Upper lobe of right lung (tissue), 1 donor: Measurements from ENCODE around the gene EPB41L1. TPM values are rescaled to one million over a fixed set of nuclear protein-coding genes. Genes with fewer than 3 reads are reported as not detected.

Source experiments
- ATAC-seq: fragments of 200-7000 bp; cut with Tn5 transposase; one replicate; pipeline ENCODE4 v1.9.1; 2020; ENCODE audit warnings: mild to moderate bottlenecking, moderate library complexity
- DNase-seq: peaks from one replicate; pipeline ENCODE4 v3.0.0-alpha.2; 2020
- H3K27ac ChIP-seq: fragments of 200-600 bp; one replicate; pipeline ENCODE4 v1.8.0; 2022
- H3K27me3 ChIP-seq: fragments of 200-600 bp; one replicate; pipeline ENCODE4 v1.8.0; 2022; ENCODE audit warnings: mild to moderate bottlenecking
- H3K36me3 ChIP-seq: fragments of 200-600 bp; one replicate; pipeline ENCODE4 v1.8.0; 2022
- H3K4me1 ChIP-seq: fragments of 200-600 bp; one replicate; pipeline ENCODE4 v1.8.0; 2022
- H3K4me3 ChIP-seq: fragments of 200-600 bp; one replicate; pipeline ENCODE4 v1.8.0; 2022; ENCODE audit warnings: mild to moderate bottlenecking
- H3K9me3 ChIP-seq: fragments of 200-600 bp; one replicate; pipeline ENCODE4 v1.8.0; 2022
- intact Hi-C: fragments of 100-400 bp; cut with DNase I; formaldehyde crosslinking; loops from one replicate; pipeline ENCODE4 v1.11.0; 2022
- total RNA-seq: library from RNA; stranded (reverse); fragmentation: NEBNext Ultra II Directional; extraction: Animal tissue kit (Norgen Biotek cat#: 25700); gene quantifications from one replicate; pipeline ENCODE4 v1.2.1, GENCODE V29; 2021
- TF ChIP-seq, protein P1 (sequence below): fragments of 200-600 bp; IDR thresholded peaks from one replicate; pipeline ENCODE4 v1.8.0; 2022; ENCODE audit warnings: antibody characterized with exemption
- donor health status: DM: no; HTN: yes; CAD: no; lungs with severe emphysema.

EPB41L1 gene
- total RNA-seq, 1 donor from 2014 or later, result 61.4 TPM

DNA sequence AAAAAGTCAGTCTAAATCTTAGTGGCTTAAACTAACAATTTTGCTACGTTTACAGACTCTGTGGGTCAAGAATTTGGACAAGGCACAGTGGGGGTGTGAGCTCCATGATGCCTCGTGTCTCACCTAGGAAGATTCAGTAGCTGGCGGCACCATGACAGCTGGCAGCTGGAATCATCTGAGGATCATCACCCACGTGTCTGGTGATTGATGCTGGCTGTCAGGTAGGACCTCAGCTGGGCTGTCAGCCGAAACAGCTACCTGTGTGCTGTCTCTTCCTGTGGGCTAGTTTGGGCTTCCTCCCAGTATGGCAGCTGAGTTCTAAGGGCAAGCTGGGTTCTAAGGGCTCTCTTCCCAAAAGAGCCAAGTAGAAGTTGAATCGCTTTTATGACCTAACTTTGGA is 125.2 kb downstream of the EPB41L1 start:
- H3K9me3 ChIP-seq, result no peaks in the 10 kb centered on the region
- peaks cover 9% of the 10 kb centered on the region for H3K27me3 ChIP-seq
- ATAC-seq (no peak), DNase-seq (peak; percentile 20)
- H3K4me3 ChIP-seq, result no peak overlapping the region
- H3K27ac ChIP-seq, result no peak overlapping the region
- intact Hi-C loops, result no loop called here
- H3K36me3 ChIP-seq, result no peaks in the 10 kb centered on the region
- TF ChIP-seq, protein P1, sequence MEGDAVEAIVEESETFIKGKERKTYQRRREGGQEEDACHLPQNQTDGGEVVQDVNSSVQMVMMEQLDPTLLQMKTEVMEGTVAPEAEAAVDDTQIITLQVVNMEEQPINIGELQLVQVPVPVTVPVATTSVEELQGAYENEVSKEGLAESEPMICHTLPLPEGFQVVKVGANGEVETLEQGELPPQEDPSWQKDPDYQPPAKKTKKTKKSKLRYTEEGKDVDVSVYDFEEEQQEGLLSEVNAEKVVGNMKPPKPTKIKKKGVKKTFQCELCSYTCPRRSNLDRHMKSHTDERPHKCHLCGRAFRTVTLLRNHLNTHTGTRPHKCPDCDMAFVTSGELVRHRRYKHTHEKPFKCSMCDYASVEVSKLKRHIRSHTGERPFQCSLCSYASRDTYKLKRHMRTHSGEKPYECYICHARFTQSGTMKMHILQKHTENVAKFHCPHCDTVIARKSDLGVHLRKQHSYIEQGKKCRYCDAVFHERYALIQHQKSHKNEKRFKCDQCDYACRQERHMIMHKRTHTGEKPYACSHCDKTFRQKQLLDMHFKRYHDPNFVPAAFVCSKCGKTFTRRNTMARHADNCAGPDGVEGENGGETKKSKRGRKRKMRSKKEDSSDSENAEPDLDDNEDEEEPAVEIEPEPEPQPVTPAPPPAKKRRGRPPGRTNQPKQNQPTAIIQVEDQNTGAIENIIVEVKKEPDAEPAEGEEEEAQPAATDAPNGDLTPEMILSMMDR, result no peak
- no peaks in the 10 kb centered on the region for H3K4me1 ChIP-seq

DNA sequence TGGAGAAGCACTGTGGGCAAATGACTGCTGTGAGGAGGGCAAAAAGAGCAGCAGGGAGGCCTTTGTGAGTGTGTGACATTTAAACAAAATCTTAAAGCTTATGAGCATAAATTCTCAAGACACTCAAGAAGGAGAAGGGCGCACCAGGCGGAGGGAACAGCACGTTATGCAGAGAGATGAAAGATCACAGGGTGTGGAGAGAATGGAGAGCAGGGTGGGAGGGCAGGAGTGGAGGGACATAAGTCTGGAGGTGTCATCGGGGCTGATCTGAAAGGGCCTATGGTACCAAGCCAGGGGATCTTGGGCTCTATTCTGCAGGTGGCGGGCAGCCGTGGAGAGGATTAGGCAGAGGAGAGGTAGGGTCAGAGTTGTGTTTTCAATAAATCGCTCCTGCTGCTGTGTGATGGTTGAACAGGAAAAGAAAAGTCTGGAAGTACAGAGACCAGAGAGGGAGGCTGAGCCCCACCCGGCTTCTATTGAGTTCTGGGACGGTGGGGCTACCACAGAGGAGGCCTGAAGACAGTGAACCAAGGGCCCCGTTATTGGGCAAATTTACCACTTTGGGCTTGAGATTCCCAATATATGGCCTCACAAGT is 127.3 kb downstream of the EPB41L1 start:
- intact Hi-C loops, result no loop called here
- TF ChIP-seq, protein P1, result no peak
- H3K36me3 ChIP-seq, result no peaks in the 10 kb centered on the region
- ATAC-seq, result no peak
- no peaks in the 10 kb centered on the region for H3K9me3 ChIP-seq
- peaks cover 9% of the 10 kb centered on the region for H3K27me3 ChIP-seq
- peak; percentile 42 for DNase-seq
- H3K4me3 ChIP-seq, result no peak overlapping the region
- H3K4me1 ChIP-seq, result no peaks in the 10 kb centered on the region
- no peak overlapping the region for H3K27ac ChIP-seq

Other genes starting within 250 kb of the EPB41L1 start
- 56.2 TPM for gene SCAND1, start 200.2 kb upstream of the EPB41L1 start, total RNA-seq
- 3.4 TPM for gene CNBD2, start 186.2 kb upstream of the EPB41L1 start, total RNA-seq
- gene AAR2, start 81.7 kb downstream of the EPB41L1 start, total RNA-seq, result 24.4 TPM
- 61.2 TPM for gene DLGAP4, start 151.6 kb downstream of the EPB41L1 start, total RNA-seq